GM23248 (cell line): ENCODE measurements around the gene SEMA7A. TPM values are rescaled to one million over a fixed set of nuclear protein-coding genes. Genes with fewer than 3 reads are reported as not detected.
"Not testable (repeated sequence)": the region's sequence is repeated elsewhere in the genome, so short reads cannot be mapped to it uniquely, and the experiment has no call there.

Experiments used
- DNase-seq: peaks from one replicate; pipeline ENCODE4 v3.0.0-alpha.2; 2015
- H2AFZ ChIP-seq: fragments of 200-600 bp; sonication (generic); 2 replicates; pipeline ENCODE4 v1.6.1; 2016; ENCODE audit warnings: antibody characterized with exemption
- H3F3A ChIP-seq: fragments of 200-600 bp; sonication (generic); 2 replicates; pipeline ENCODE4 v1.6.1; 2016; ENCODE audit warnings: mild to moderate bottlenecking, antibody characterized with exemption, mixed run types; ENCODE audit not compliant: insufficient read depth
- H3K27ac ChIP-seq: fragments of 200-600 bp; sonication (generic); 2 replicates; pipeline ENCODE4 v1.5.1; 2016; ENCODE audit warnings: mild to moderate bottlenecking
- H3K27me3 ChIP-seq: fragments of 200-600 bp; sonication (generic); replicated peaks from 2 replicates; pipeline ENCODE4 v1.6.1; 2016; ENCODE audit warnings: mild to moderate bottlenecking; ENCODE audit not compliant: insufficient read depth
- H3K36me3 ChIP-seq: fragments of 200-600 bp; sonication (generic); 2 replicates; pipeline ENCODE4 v1.6.1; 2016; ENCODE audit warnings: low read depth, mild to moderate bottlenecking
- H3K4me1 ChIP-seq: fragments of 200-600 bp; sonication (generic); 2 replicates; pipeline ENCODE4 v1.6.1; 2016; ENCODE audit warnings: mild to moderate bottlenecking; ENCODE audit not compliant: insufficient read depth
- H3K4me2 ChIP-seq: fragments of 200-600 bp; sonication (generic); one replicate; pipeline ENCODE4 v1.6.1; 2016; ENCODE audit warnings: mild to moderate bottlenecking; ENCODE audit not compliant: unreplicated experiment
- H3K4me3 ChIP-seq: fragments of 200-600 bp; sonication (generic); 2 replicates; pipeline ENCODE4 v1.5.1; 2016; ENCODE audit warnings: mild to moderate bottlenecking
- H3K79me2 ChIP-seq: fragments of 200-600 bp; sonication (generic); 2 replicates; pipeline ENCODE4 v1.6.1; 2016; ENCODE audit warnings: mild to moderate bottlenecking; ENCODE audit not compliant: insufficient read depth
- H3K9ac ChIP-seq: fragments of 200-600 bp; sonication (generic); 2 replicates; pipeline ENCODE4 v1.6.1; 2016; ENCODE audit warnings: mild to moderate bottlenecking
- H3K9me2 ChIP-seq: fragments of 200-600 bp; sonication (generic); 2 replicates; pipeline ENCODE4 v1.6.1; 2016; ENCODE audit warnings: mixed run types, mild to moderate bottlenecking, moderate library complexity; ENCODE audit not compliant: insufficient read depth
- H3K9me3 ChIP-seq: fragments of 200-600 bp; sonication (generic); one replicate; pipeline ENCODE4 v1.6.1; 2017; ENCODE audit warnings: low read depth
- H4K20me1 ChIP-seq: fragments of 200-600 bp; sonication (generic); 2 replicates; pipeline ENCODE4 v1.6.0; 2016; ENCODE audit not compliant: insufficient read depth
- EZH2 ChIP-seq: fragments of 200-600 bp; sonication (generic); IDR thresholded peaks from 2 replicates; pipeline ENCODE4 v1.6.1; 2018; ENCODE audit warnings: antibody characterized with exemption, mild to moderate bottlenecking; ENCODE audit not compliant: insufficient read depth, poor library complexity, severe bottlenecking
- EZH2phosphoT487 ChIP-seq: fragments of 200-600 bp; sonication (generic); IDR thresholded peaks from 2 replicates; pipeline ENCODE4 v1.6.1; 2018; ENCODE audit warnings: antibody characterized with exemption, moderate library complexity, mild to moderate bottlenecking, low read depth; ENCODE audit not compliant: insufficient read depth
- WGBS, 2 experiments: methylation state at CpG; one replicate each; pipeline ENCODE4 v1.1.6; 2015 to 2017; ENCODE audit warnings: low lambda C conversion rate in 2 of 2, low coverage in 1 of 2; ENCODE audit errors: missing lambda C conversion rate in 2 of 2; 5-methylcytosine and 5-hydroxymethylcytosine counted together
- in situ Hi-C: fragments of 300-500 bp; cut with MboI; formaldehyde crosslinking; loops from 2 replicates; pipeline ENCODE4 v1.15.0; 2020
- polyA plus RNA-seq: library from polyadenylated mRNA; unstranded; fragments of >200 nt; fragmentation: Nextera tagmentation; extraction: Ambion mirVana; gene quantifications from 2 replicates; pipeline ENCODE4 v1.2.1, GENCODE V29; 2016
- total RNA-seq: library from RNA; depleted of rRNA; stranded (reverse); fragments of >200 nt; shearing (Covaris generic); gene quantifications from 2 replicates; pipeline ENCODE4 v1.2.3, GENCODE V29; 2014

The SEMA7A gene
- total and polyA plus RNA-seq, 2 experiments from 2014 or later, result 42.3 to 132 TPM

DNA sequence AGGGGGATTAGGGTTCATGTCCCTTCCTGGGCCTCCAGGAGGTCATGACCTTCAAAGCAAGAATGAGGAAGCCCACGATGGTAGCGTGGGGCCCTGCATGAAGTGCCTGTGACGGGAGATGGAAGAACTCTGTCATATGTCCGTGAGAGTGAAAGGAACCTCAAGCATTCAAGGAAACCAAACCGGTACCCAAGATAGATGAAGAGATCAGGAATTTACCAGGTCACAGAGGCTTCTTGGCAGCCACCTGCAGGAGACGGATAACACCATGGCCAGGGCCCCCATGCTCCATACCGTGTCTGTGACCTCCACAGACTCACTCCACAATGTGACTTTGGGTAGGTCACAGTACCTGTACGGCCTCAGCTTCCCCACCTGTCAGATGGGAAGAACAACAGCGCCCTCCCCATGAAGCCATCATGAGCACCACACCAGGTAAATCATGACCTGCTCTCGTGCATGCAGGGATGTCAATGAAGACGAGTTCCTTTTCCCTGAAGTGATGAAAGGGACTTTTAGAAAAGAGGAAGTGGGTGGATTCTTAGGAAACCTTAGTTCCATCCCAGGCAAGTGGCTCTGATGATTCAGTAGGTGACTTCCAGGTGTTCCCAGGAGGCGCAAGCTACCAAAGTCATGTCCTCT lies 43.0 kb downstream of the SEMA7A start:
- no peak overlapping the region for H3K4me2 ChIP-seq
- no peaks in the 10 kb centered on the region for H3K9me2 ChIP-seq
- no peak for DNase-seq
- TF ChIP-seq EZH2 (no peak), EZH2phosphoT487 (no peak)
- H3K79me2 ChIP-seq, result no peaks in the 10 kb centered on the region
- in situ Hi-C loops, result no loop called here
- H3K9ac ChIP-seq, result no peak overlapping the region
- peaks cover 36% of the 10 kb centered on the region for H3K4me1 ChIP-seq
- H3F3A ChIP-seq, result peaks cover 29% of the 10 kb centered on the region
- no peak overlapping the region for H3K4me3 ChIP-seq
- 89 to 91% methylated on average over 12 of the region's 12 CpGs for WGBS, 2 experiments
- H3K27ac ChIP-seq, result no peak overlapping the region
- H3K27me3 ChIP-seq, result no peaks in the 10 kb centered on the region
- H2AFZ ChIP-seq, result no peak overlapping the region
- H3K36me3 ChIP-seq, result no peaks in the 10 kb centered on the region
- H4K20me1 ChIP-seq, result no peaks in the 10 kb centered on the region
- no peaks in the 10 kb centered on the region for H3K9me3 ChIP-seq

DNA sequence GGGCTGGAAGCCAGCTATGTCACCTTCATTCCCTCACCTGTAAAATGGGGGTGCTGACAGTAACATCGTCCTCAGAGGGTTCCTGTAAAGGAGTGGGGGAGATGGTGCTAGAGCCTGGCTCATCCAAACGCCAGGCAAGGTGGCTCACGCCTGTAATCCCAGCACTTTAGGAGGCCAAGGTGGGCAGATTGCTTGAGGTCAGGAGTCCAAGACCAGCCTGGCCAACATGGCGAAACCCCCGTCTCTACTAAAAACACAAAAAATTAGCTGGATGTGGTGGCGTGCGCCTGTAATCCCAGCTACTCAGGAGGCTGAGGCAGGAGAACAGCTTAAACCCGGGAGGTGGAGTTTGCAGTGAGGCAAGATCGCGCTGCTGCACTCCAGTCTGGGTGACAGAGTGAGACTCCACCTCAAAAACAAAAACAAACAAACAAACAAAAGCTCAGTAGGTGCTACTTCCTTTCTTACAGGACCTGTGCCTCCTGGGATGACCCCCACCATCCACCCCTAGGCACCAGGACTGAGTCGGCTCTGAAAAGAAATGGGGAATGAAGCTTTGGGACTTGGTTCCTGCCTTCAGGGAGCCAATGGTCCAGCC lies 43.6 kb downstream of the SEMA7A start:
- DNase-seq, result not testable (repeated sequence)

DNA sequence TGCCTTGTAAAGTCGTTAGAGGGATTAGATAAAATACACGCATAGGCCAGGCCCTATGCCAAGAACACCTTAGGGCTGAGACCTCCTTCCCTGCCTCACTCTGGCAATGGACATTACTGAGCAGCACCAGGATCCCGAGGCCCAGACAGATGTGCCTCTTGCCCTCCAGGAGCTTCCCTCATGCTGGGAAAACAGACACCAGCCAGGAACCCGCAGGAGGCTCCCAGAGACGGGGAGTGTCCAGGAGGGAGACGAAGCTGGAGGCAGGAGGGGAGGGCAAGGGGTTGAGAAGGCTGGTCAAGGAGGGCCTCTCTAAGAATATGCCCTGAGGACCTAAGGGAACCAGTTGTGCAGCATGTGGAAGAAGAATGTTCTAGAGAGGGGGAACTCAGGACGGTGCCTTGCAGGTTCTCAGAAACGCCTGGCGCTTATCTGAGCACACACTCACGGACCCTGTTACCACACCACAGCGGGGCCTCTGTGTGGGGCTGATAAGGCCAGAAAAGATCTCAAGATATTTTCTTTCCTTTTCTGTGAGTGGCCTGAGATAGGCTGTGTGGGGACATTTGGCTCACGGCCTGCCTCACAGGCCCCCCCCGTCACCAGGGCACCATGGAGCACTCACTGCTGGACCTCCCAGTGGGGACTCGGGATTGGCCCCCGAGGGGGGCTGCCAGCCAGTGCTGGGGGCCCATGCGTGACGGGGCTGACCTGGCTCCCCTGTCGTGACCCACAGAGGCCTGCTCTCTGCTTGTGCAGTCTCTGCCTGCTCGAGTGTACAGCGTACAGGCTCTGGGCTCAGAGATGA lies 44.3 kb downstream of the SEMA7A start:
- no peaks in the 10 kb centered on the region for H4K20me1 ChIP-seq
- no peaks in the 10 kb centered on the region for H3K9me2 ChIP-seq
- peaks cover 31% of the 10 kb centered on the region for H3K4me1 ChIP-seq
- no peak overlapping the region for H3K4me3 ChIP-seq
- no peaks in the 10 kb centered on the region for H3K27me3 ChIP-seq
- in situ Hi-C loops, result no loop called here
- peaks cover 24% of the 10 kb centered on the region for H3F3A ChIP-seq
- H3K4me2 ChIP-seq, result no peak overlapping the region
- H2AFZ ChIP-seq, result no peak overlapping the region
- H3K9ac ChIP-seq, result no peak overlapping the region
- H3K36me3 ChIP-seq, result no peaks in the 10 kb centered on the region
- 81 to 87% methylated on average over 20 of the region's 20 CpGs for WGBS, 2 experiments
- no peaks in the 10 kb centered on the region for H3K79me2 ChIP-seq
- no peaks in the 10 kb centered on the region for H3K9me3 ChIP-seq
- no peak for DNase-seq
- TF ChIP-seq EZH2phosphoT487 (no peak), EZH2 (no peak)
- no peak overlapping the region for H3K27ac ChIP-seq

More for the DNA sequence above, 43.6 kb downstream of the SEMA7A start:
- H3K9me3 ChIP-seq, H3K4me3 ChIP-seq, H3K27ac ChIP-seq, H3K79me2 ChIP-seq, in situ Hi-C loops, H3K9ac ChIP-seq, H3K27me3 ChIP-seq, H4K20me1 ChIP-seq, H3K36me3 ChIP-seq, H2AFZ ChIP-seq, H3K9me2 ChIP-seq, H3K4me2 ChIP-seq: not testable (repeated sequence)
- H3K4me1 ChIP-seq, result peaks cover 31% of the 10 kb centered on the region
- peaks cover 23% of the 10 kb centered on the region for H3F3A ChIP-seq
- 93 to 96% methylated on average over 11 of the region's 11 CpGs for WGBS, 2 experiments

DNA sequence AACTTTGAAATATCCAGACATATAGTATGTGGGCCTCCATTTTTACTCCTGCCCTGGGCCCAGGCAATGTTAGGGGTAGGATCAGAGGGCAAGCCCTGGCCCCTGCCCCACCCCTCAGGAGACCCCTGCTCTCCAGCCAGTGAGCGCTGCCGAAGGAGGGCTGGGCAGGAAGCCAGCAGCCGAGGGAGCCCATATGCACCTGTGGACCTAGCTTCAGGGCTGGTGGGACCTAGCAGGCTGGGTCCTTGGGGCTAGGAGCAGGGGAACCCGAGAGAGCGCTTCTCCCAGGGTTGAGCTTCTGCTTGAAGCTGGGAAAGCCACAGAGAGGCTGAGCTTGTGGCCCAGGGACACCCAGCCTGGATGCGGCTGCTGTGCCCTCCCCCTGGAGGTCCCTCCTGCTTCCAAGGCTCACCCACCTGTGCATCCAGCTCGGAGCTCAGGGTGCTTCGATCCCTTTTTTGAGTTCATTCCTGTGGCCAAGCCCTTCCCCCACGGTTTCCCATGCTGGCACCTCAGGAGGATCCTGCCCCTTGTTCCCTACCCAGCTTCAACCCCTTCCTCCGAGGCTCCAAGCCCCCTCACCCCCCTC lies 45.3 kb downstream of the SEMA7A start:
- in situ Hi-C loops, result no loop called here
- H3K4me1 ChIP-seq, result peaks cover 38% of the 10 kb centered on the region

More for the DNA sequence above, 45.3 kb downstream of the SEMA7A start:
- TF ChIP-seq EZH2phosphoT487, result no peak
- no peak for TF ChIP-seq EZH2
- no peaks in the 10 kb centered on the region for H3K9me2 ChIP-seq
- no peak for DNase-seq
- no peak overlapping the region for H2AFZ ChIP-seq
- H3K4me3 ChIP-seq, result no peak overlapping the region
- no peaks in the 10 kb centered on the region for H3K9me3 ChIP-seq
- peaks cover 14% of the 10 kb centered on the region for H3F3A ChIP-seq
- no peaks in the 10 kb centered on the region for H3K36me3 ChIP-seq
- no peaks in the 10 kb centered on the region for H4K20me1 ChIP-seq
- WGBS, 2 experiments, result 76 to 78% methylated on average over 7 to 9 of the region's 10 CpGs
- no peaks in the 10 kb centered on the region for H3K27me3 ChIP-seq
- H3K27ac ChIP-seq, result no peak overlapping the region
- no peak overlapping the region for H3K4me2 ChIP-seq
- H3K9ac ChIP-seq, result no peak overlapping the region
- H3K79me2 ChIP-seq, result no peaks in the 10 kb centered on the region
